IMR-90 (cell line): ENCODE data around the gene NOM1. TPM values are rescaled to one million over a fixed set of nuclear protein-coding genes. Genes with fewer than 3 reads are reported as not detected.

Experiments
- ATAC-seq: fragments of 200-7000 bp; cut with Tn5 transposase; 2 replicates; pipeline ENCODE4 v1.9.1; 2020; ENCODE audit warnings: low read depth, mild to moderate bottlenecking, moderate library complexity
- BruUV-seq: library from RNA; stranded (reverse); fragments of 400-500 nt; replicated peaks from 2 replicates; lab custom pipeline; 2021; lab: Mats Ljungman, UMichigan
- CTCF ChIA-PET: fragments of 300-600 bp; formaldehyde crosslinking; extraction: SDS; loops from one replicate; lab custom pipeline; 2021; ENCODE audit warnings: antibody characterized with exemption; lab: Yijun Ruan, JAX
- POLR2A ChIA-PET: fragments of 300-600 bp; sonication (Branson Sonifier 250); formaldehyde crosslinking; loops from one replicate; lab custom pipeline; 2022; ENCODE audit warnings: antibody characterized with exemption; ENCODE audit not compliant: unreplicated experiment; lab: Charles Lee
- DNase-seq: peaks from one replicate; pipeline ENCODE4 v3.0.0; 2013
- H2AFZ ChIP-seq: replicated peaks from 2 replicates; pipeline ENCODE3; 2013; ENCODE audit warnings: low read length, mild to moderate bottlenecking; ENCODE audit not compliant: poor library complexity
- H2AK5ac ChIP-seq: 2 replicates; pipeline ENCODE4 v1.6.1; 2013; ENCODE audit warnings: low read depth, low read length, inconsistent platforms
- H2AK9ac ChIP-seq: replicated peaks from 2 replicates; pipeline ENCODE3; 2013; ENCODE audit warnings: mild to moderate bottlenecking, low read depth, low read length, moderate library complexity; ENCODE audit not compliant: poor library complexity
- H2BK120ac ChIP-seq: 2 replicates; pipeline ENCODE4 v1.6.1; 2013; ENCODE audit warnings: low read depth, low read length, inconsistent platforms
- H2BK15ac ChIP-seq: 3 replicates; pipeline ENCODE4 v1.6.1; 2013; ENCODE audit warnings: low read depth, low read length, inconsistent platforms
- H2BK20ac ChIP-seq: 2 replicates; pipeline ENCODE4 v1.6.1; 2013; ENCODE audit warnings: low read depth, mild to moderate bottlenecking, inconsistent platforms, low read length, moderate library complexity
- H2BK5ac ChIP-seq: 2 replicates; pipeline ENCODE4 v1.6.1; 2013; ENCODE audit warnings: mild to moderate bottlenecking, low read depth, low read length, inconsistent platforms; ENCODE audit not compliant: poor library complexity, severe bottlenecking
- H3K14ac ChIP-seq: replicated peaks from 2 replicates; pipeline ENCODE4 v1.6.1; 2013; ENCODE audit warnings: low read depth, low read length, inconsistent platforms
- H3K18ac ChIP-seq: 2 replicates; pipeline ENCODE4 v1.6.1; 2013; ENCODE audit warnings: low read depth, low read length, control low read depth
- H3K23ac ChIP-seq: 2 replicates; pipeline ENCODE4 v1.6.1; 2013; ENCODE audit warnings: low read depth, low read length, inconsistent platforms
- H3K27ac ChIP-seq: 2 replicates; pipeline ENCODE4 v1.5.1; 2013; ENCODE audit warnings: mild to moderate bottlenecking, control low read depth, low read length; ENCODE audit not compliant: insufficient read depth
- H3K27me3 ChIP-seq: 2 replicates; pipeline ENCODE4 v1.6.1; 2013; ENCODE audit warnings: low read length; ENCODE audit not compliant: control insufficient read depth, insufficient read depth
- H3K36me3 ChIP-seq: 2 replicates; pipeline ENCODE4 v1.6.1; 2013; ENCODE audit warnings: low read length, mixed read lengths; ENCODE audit not compliant: control insufficient read depth, insufficient read depth
- H3K4ac ChIP-seq: 2 replicates; pipeline ENCODE4 v1.6.1; 2013; ENCODE audit warnings: low read depth, low read length, inconsistent platforms
- H3K4me1 ChIP-seq: 2 replicates; pipeline ENCODE4 v1.6.1; 2013; ENCODE audit warnings: low read length, mixed read lengths; ENCODE audit not compliant: control insufficient read depth, insufficient read depth
- H3K4me2 ChIP-seq: 2 replicates; pipeline ENCODE4 v1.6.1; 2013; ENCODE audit warnings: low read depth, mild to moderate bottlenecking, control low read depth, low read length, moderate library complexity
- H3K4me3 ChIP-seq: 2 replicates; pipeline ENCODE4 v1.5.1; 2013; ENCODE audit warnings: low read depth, mild to moderate bottlenecking, control low read depth, low read length, moderate library complexity; ENCODE audit not compliant: insufficient read depth
- H3K56ac ChIP-seq: 2 replicates; pipeline ENCODE4 v1.6.1; 2013; ENCODE audit warnings: low read length, inconsistent platforms; ENCODE audit not compliant: insufficient read depth; ENCODE audit errors: extremely low read depth
- H3K79me1 ChIP-seq, 2 experiments: 2 replicates each; pipeline ENCODE4 v1.6.1; 2013; ENCODE audit warnings: low read length in 2 of 2, inconsistent platforms in 1 of 2, low read depth in 1 of 2
- H3K9ac ChIP-seq: 2 replicates; pipeline ENCODE4 v1.6.1; 2013; ENCODE audit warnings: low read depth, low read length, control low read depth
- H3K9me1 ChIP-seq: 2 replicates; pipeline ENCODE4 v1.6.1; 2013; ENCODE audit warnings: low read length, inconsistent platforms; ENCODE audit not compliant: insufficient read depth
- H3K9me3 ChIP-seq: 2 replicates; pipeline ENCODE4 v1.6.1; 2013; ENCODE audit warnings: low read length; ENCODE audit not compliant: control insufficient read depth, insufficient read depth
- H4K20me1 ChIP-seq: 2 replicates; pipeline ENCODE4 v1.6.1; 2013; ENCODE audit warnings: low read length, inconsistent platforms; ENCODE audit not compliant: insufficient read depth
- H4K5ac ChIP-seq: 2 replicates; pipeline ENCODE4 v1.6.1; 2013; ENCODE audit warnings: mild to moderate bottlenecking, low read depth, low read length, control low read depth
- H4K8ac ChIP-seq, 2 experiments: 2 replicates each; pipeline ENCODE4 v1.6.1; 2013; ENCODE audit warnings: low read depth in 2 of 2, low read length in 2 of 2, control low read depth in 1 of 2, inconsistent platforms in 1 of 2
- H4K91ac ChIP-seq: 2 replicates; pipeline ENCODE4 v1.6.1; 2013; ENCODE audit warnings: low read depth, low read length, inconsistent platforms; ENCODE audit not compliant: insufficient read depth
- BHLHE40 ChIP-seq: fragments of 150-350 bp; IDR thresholded peaks from 2 replicates; pipeline ENCODE4 v1.6.1; 2016; ENCODE audit warnings: mild to moderate bottlenecking, low read depth, low read length
- CEBPB ChIP-seq: IDR thresholded peaks from 2 replicates; pipeline ENCODE4 v1.6.1; 2012; ENCODE audit warnings: low read depth, low read length, improper control_type of control experiment
- CHD1 ChIP-seq: IDR thresholded peaks from 2 replicates; pipeline ENCODE4 v1.6.1; 2012; ENCODE audit warnings: low read depth, low read length, improper control_type of control experiment
- FOS ChIP-seq: fragments of 150-350 bp; IDR thresholded peaks from 2 replicates; pipeline ENCODE4 v1.6.1; 2016; ENCODE audit warnings: low read depth, low read length
- MAFK ChIP-seq: IDR thresholded peaks from 2 replicates; pipeline ENCODE4 v1.6.1; 2012; ENCODE audit warnings: low read depth, low read length, improper control_type of control experiment
- MAZ ChIP-seq: IDR thresholded peaks from 2 replicates; pipeline ENCODE4 v1.6.1; 2012; ENCODE audit warnings: low read depth, mild to moderate bottlenecking, low read length, improper control_type of control experiment, moderate library complexity, borderline replicate concordance
- MXI1 ChIP-seq: IDR thresholded peaks from 2 replicates; pipeline ENCODE4 v1.6.1; 2012; ENCODE audit warnings: low read depth, mild to moderate bottlenecking, low read length, moderate library complexity, borderline replicate concordance
- NFE2L2 ChIP-seq: fragments of 150-350 bp; IDR thresholded peaks from 2 replicates; pipeline ENCODE4 v1.6.1; 2016; ENCODE audit warnings: low read depth, mild to moderate bottlenecking, low read length
- POLR2A ChIP-seq: IDR thresholded peaks from 2 replicates; pipeline ENCODE4 v1.6.1; 2012; ENCODE audit warnings: mild to moderate bottlenecking, low read depth, low read length
- RAD21 ChIP-seq: IDR thresholded peaks from 2 replicates; pipeline ENCODE4 v1.6.1; 2012; ENCODE audit warnings: low read length, improper control_type of control experiment
- RCOR1 ChIP-seq: IDR thresholded peaks from 2 replicates; pipeline ENCODE4 v1.6.1; 2012; ENCODE audit warnings: mild to moderate bottlenecking, low read length, improper control_type of control experiment; ENCODE audit not compliant: insufficient replicate concordance
- RFX5 ChIP-seq: IDR thresholded peaks from 2 replicates; pipeline ENCODE4 v1.8.0; 2012; ENCODE audit warnings: low read depth, mild to moderate bottlenecking, low read length, moderate library complexity
- SMC3 ChIP-seq: fragments of 150-350 bp; IDR thresholded peaks from 2 replicates; pipeline ENCODE4 v1.6.1; 2016; ENCODE audit warnings: low read depth, mild to moderate bottlenecking, antibody characterized with exemption, low read length, moderate library complexity
- WGBS, 2 experiments: methylation state at CpG; one replicate each; pipeline versions ENCODE4 v1.1.5 to v1.1.7; 2013; ENCODE audit warnings: missing lambda C conversion rate in 2 of 2; ENCODE audit not compliant: insufficient read length in 1 of 2; ENCODE audit errors: extremely low coverage in 2 of 2; 5-methylcytosine and 5-hydroxymethylcytosine counted together
- dilution Hi-C: fragments of 300-500 bp; cut with HindIII; formaldehyde crosslinking; loops from one replicate; pipeline ENCODE4 v1.14.3; 2018; ENCODE audit warnings: low sequenced_read_pairs; ENCODE audit not compliant: unreplicated experiment
- in situ Hi-C: fragments of 300-500 bp; cut with MboI; formaldehyde crosslinking; loops from 3 replicates; pipeline ENCODE4 v1.14.3; 2019; ENCODE audit warnings: low sequenced_read_pairs, inconsistent platforms, mixed read lengths
- intact Hi-C: fragments of 100-400 bp; cut with micrococcal nuclease; formaldehyde crosslinking; loops from 2 replicates; pipeline ENCODE4 v1.10.0; 2022
- polyA plus RNA-seq, 3 experiments: library from polyadenylated mRNA; depleted of rRNA; stranded (reverse); fragments of >200 nt; gene quantifications; 2 replicates each; pipeline ENCODE4 v1.2.3, GENCODE V29; 2012; ENCODE audit warnings: low replicate concordance in 1 of 3
- total RNA-seq: library from RNA; depleted of rRNA; stranded (reverse); fragments of >200 nt; gene quantifications from 2 replicates; pipeline ENCODE4 v1.2.3, GENCODE V29; 2012
- TF ChIP-seq, protein P1 (sequence below): conservative IDR thresholded peaks from 2 replicates; pipeline ENCODE4 v1.5.1; 2012; ENCODE audit warnings: mild to moderate bottlenecking, low read depth, low read length, improper control_type of control experiment
- TF ChIP-seq, protein P2 (sequence below): fragments of 150-350 bp; IDR thresholded peaks from 2 replicates; pipeline ENCODE4 v1.6.1; 2016; ENCODE audit warnings: low read depth, mild to moderate bottlenecking, low read length, moderate library complexity, borderline replicate concordance
- TF ChIP-seq, protein P3 (sequence below): fragments of 150-350 bp; IDR thresholded peaks from 2 replicates; pipeline ENCODE4 v1.6.1; 2017; ENCODE audit warnings: mild to moderate bottlenecking, antibody characterized with exemption, low read length, low read depth

NOM1 gene
- total and polyA plus RNA-seq, 2 of the 4 experiments (the other 2 are of a cell fraction), result 15.3 to 15.4 TPM

DNA sequence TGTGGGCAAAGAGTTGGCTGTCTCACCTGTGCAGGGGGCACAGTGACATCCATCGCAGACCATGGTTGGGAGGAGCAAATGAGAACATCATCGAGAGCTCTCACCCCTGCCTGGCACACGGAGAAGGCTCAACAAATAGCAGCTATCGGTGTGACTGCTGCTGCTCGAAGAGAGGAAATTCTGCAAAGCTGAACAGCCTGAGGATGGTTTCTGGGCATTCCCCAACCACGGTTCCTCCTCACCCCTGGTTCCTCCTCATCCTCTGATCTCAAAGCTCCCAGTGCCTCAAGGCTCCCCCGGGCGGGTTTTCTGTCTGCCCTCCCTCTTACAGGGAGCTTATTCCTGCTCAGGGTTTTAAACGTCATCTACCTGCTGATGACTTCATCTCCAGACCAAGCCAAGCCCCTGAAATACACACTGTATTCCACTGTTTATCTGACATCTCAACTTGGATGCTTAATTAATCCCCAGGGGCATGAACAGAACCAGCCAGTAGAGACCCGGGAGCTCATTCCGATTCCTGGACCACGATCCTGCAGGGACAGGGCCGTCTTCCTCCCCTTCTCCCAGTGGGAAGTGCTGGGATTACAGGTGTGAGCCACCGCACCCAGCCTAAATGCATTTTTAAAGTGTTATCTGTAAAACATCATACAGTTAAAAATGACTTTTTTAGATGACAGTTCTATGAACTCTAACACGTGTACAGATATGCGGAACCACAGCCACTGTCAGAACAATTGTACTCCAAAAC, 19.5 kb upstream of the NOM1 start:
- in situ Hi-C loops, result no loop called here
- ChIA-PET CTCF (no interaction called here), POLR2A (no interaction called here)
- Histone ChIP-seq H3K36me3 (no peaks in the 10 kb centered on the region), H3K9me3 (no peaks in the 10 kb centered on the region), H2AFZ (no peak overlapping the region), H4K91ac (no peak overlapping the region), H3K4me2 (no peak overlapping the region), H3K9me1 (no peaks in the 10 kb centered on the region; the same call in 1 of the 2 replicates), H3K56ac (no peak overlapping the region), H3K14ac (no peak overlapping the region), H2BK5ac (no peak overlapping the region), H3K23ac (no peak overlapping the region), H3K27me3 (peaks cover 10% of the 10 kb centered on the region), H3K4me1 (no peaks in the 10 kb centered on the region), H3K79me1 (no peaks in the 10 kb centered on the region), H2BK120ac (no peak overlapping the region), H2AK9ac (no peak overlapping the region), H2AK5ac (no peak overlapping the region), H3K4ac (no peak overlapping the region), H4K8ac (no peak overlapping the region), H4K5ac (no peak overlapping the region), H3K9ac (no peak overlapping the region), H3K18ac (no peak overlapping the region), H4K20me1 (no peaks in the 10 kb centered on the region), H2BK15ac (no peak overlapping the region), H2BK20ac (no peak overlapping the region), H3K27ac (no peak overlapping the region), H3K4me3 (no peak overlapping the region)
- WGBS, 2 experiments, result 64% methylated on average over 7 of the region's 16 CpGs; no CpG with 5 or more reads in 1 of the 2 experiments
- intact Hi-C loops, result no loop called here
- DNase-seq, result no peak
- TF ChIP-seq, protein P1, sequence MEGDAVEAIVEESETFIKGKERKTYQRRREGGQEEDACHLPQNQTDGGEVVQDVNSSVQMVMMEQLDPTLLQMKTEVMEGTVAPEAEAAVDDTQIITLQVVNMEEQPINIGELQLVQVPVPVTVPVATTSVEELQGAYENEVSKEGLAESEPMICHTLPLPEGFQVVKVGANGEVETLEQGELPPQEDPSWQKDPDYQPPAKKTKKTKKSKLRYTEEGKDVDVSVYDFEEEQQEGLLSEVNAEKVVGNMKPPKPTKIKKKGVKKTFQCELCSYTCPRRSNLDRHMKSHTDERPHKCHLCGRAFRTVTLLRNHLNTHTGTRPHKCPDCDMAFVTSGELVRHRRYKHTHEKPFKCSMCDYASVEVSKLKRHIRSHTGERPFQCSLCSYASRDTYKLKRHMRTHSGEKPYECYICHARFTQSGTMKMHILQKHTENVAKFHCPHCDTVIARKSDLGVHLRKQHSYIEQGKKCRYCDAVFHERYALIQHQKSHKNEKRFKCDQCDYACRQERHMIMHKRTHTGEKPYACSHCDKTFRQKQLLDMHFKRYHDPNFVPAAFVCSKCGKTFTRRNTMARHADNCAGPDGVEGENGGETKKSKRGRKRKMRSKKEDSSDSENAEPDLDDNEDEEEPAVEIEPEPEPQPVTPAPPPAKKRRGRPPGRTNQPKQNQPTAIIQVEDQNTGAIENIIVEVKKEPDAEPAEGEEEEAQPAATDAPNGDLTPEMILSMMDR, result no peak
- no peak for TF ChIP-seq NFE2L2
- no peak for TF ChIP-seq MAZ
- TF ChIP-seq RCOR1, result no peak
- TF ChIP-seq RFX5, result no peak
- no peak for TF ChIP-seq RAD21
- TF ChIP-seq MAFK, result no peak
- TF ChIP-seq POLR2A, result no peak
- no peak for TF ChIP-seq FOS
- TF ChIP-seq SMC3, result no peak
- TF ChIP-seq MXI1, result no peak
- TF ChIP-seq CEBPB, result no peak
- TF ChIP-seq CHD1, result no peak
- TF ChIP-seq, protein P2, sequence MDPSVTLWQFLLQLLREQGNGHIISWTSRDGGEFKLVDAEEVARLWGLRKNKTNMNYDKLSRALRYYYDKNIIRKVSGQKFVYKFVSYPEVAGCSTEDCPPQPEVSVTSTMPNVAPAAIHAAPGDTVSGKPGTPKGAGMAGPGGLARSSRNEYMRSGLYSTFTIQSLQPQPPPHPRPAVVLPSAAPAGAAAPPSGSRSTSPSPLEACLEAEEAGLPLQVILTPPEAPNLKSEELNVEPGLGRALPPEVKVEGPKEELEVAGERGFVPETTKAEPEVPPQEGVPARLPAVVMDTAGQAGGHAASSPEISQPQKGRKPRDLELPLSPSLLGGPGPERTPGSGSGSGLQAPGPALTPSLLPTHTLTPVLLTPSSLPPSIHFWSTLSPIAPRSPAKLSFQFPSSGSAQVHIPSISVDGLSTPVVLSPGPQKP, result no peak
- TF ChIP-seq, protein P3, sequence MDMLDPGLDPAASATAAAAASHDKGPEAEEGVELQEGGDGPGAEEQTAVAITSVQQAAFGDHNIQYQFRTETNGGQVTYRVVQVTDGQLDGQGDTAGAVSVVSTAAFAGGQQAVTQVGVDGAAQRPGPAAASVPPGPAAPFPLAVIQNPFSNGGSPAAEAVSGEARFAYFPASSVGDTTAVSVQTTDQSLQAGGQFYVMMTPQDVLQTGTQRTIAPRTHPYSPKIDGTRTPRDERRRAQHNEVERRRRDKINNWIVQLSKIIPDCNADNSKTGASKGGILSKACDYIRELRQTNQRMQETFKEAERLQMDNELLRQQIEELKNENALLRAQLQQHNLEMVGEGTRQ, result no peak
- TF ChIP-seq BHLHE40, result no peak
- no TSS peak for BruUV-seq
- no peak for ATAC-seq
- dilution Hi-C loops, result no loop called here
